HG03571 (cell line): ENCODE results near the gene CCDC188.

Experiments
- ATAC-seq: cut with Tn5 transposase; IDR thresholded peaks from one replicate; pipeline ENCODE4 v1.9.1; 2021; ENCODE audit not compliant: unreplicated experiment

CCDC188 gene

GRCh38 chr22:20151276-20151588 lies 377 bp upstream of the CCDC188 start:
- no peak for ATAC-seq

- no peak for ATAC-seq
Measured at GRCh38 chr22:20149257-20150250, 1.3 kb downstream of the CCDC188 start.

GRCh38 chr22:20148414-20148813 lies 2.4 kb downstream of the CCDC188 start:
- no peak for ATAC-seq

- ATAC-seq: no peak
Measured at GRCh38 chr22:20147237-20147988, 3.4 kb downstream of the CCDC188 start.

GRCh38 chr22:20146777-20147176 lies 4.1 kb downstream of the CCDC188 start:
- no peak for ATAC-seq

GRCh38 chr22:20145832-20146223 lies 5.0 kb downstream of the CCDC188 start:
- no peak for ATAC-seq

- ATAC-seq: no peak
Measured at GRCh38 chr22:20145206-20145831, 5.5 kb downstream of the CCDC188 start.

GRCh38 chr22:20143883-20144665 lies 6.8 kb downstream of the CCDC188 start:
- no peak for ATAC-seq

GRCh38 chr22:20142711-20143621 lies 7.9 kb downstream of the CCDC188 start:
- ATAC-seq: no peak

- no peak for ATAC-seq
Measured at GRCh38 chr22:20141186-20142077, 9.4 kb downstream of the CCDC188 start.

- ATAC-seq: no peak
Measured at GRCh38 chr22:20140521-20140964, 10.3 kb downstream of the CCDC188 start.

GRCh38 chr22:20140107-20140445 lies 10.8 kb downstream of the CCDC188 start:
- no peak for ATAC-seq

- no peak for ATAC-seq
Measured at GRCh38 chr22:20139391-20140106, 11.3 kb downstream of the CCDC188 start.

GRCh38 chr22:20138868-20139267 lies 12.0 kb downstream of the CCDC188 start:
- ATAC-seq: no peak

- no peak for ATAC-seq
Measured at GRCh38 chr22:20138417-20138738, 12.5 kb downstream of the CCDC188 start.

- ATAC-seq: no peak
Measured at GRCh38 chr22:20137671-20138416, 13.0 kb downstream of the CCDC188 start.

GRCh38 chr22:20137113-20137512 lies 13.7 kb downstream of the CCDC188 start:
- ATAC-seq: no peak

- no peak for ATAC-seq
Measured at GRCh38 chr22:20136603-20136873, 14.3 kb downstream of the CCDC188 start.
